HepG2 (cell line): ENCODE results near the gene MDH1. TPM values are rescaled to one million over a fixed set of nuclear protein-coding genes. Genes with fewer than 3 reads are reported as not detected.
A peak's percentile ranks its signal among the peaks of the same experiment; 100 is the strongest.

ENCODE experiments used
- ATAC-seq: fragments of 200-7000 bp; cut with Tn5 transposase; 3 replicates; pipeline ENCODE4 v1.9.1; 2020; ENCODE audit warnings: mild to moderate bottlenecking, moderate library complexity
- BruUV-seq: library from RNA; stranded (reverse); fragments of 400-500 nt; replicated peaks from 2 replicates; lab custom pipeline; 2021; lab: Mats Ljungman, UMichigan
- CTCF ChIA-PET: fragments of 300-600 bp; formaldehyde crosslinking; extraction: SDS; loops from one replicate; lab custom pipeline; 2021; ENCODE audit warnings: low total read pairs, inconsistent platforms, low intra/inter-chr PET ratio; lab: Yijun Ruan, JAX
- POLR2A ChIA-PET: fragments of 350-600 bp; sonication (Branson Sonifier 250); formaldehyde crosslinking; loops from one replicate; lab custom pipeline; 2020; ENCODE audit warnings: antibody characterized with exemption, inconsistent platforms; lab: Yijun Ruan, JAX
- DNase-seq: peaks from one replicate; pipeline ENCODE4 v3.0.0-alpha.2; 2015; ENCODE audit warnings: low spot score
- FAIRE-seq: peaks from 3 replicates; lab custom pipeline; 2011; peaks lifted over from hg19 to GRCh38; lab: Jason Lieb, UNC
- H2AFZ ChIP-seq: one replicate; pipeline ENCODE4 v1.6.1; 2011; ENCODE audit warnings: low read length, inconsistent platforms
- H3K27ac ChIP-seq: fragments of 300-600 bp; 3 replicates; pipeline ENCODE4 v1.8.0; 2011; ENCODE audit warnings: mixed run types, mild to moderate bottlenecking, mixed read lengths, low read length, inconsistent platforms; ENCODE audit not compliant: insufficient read depth; ENCODE audit errors: extremely low read length
- H3K27me3 ChIP-seq, 2 experiments: fragments of 200-600 bp in 1 of 2; 2 replicates in 1 of 2; 3 replicates in 1 of 2; pipeline versions ENCODE4 v1.6.0 to v1.8.0; 2011; ENCODE audit warnings: low read length in 2 of 2, mild to moderate bottlenecking in 2 of 2, moderate library complexity in 2 of 2, inconsistent platforms in 1 of 2; ENCODE audit not compliant: insufficient read depth in 2 of 2, control insufficient read depth in 1 of 2
- H3K36me3 ChIP-seq, 2 experiments: fragments of 200-600 bp in 1 of 2; replicated peaks in 1 of 2; 2 replicates in 1 of 2; 3 replicates in 1 of 2; pipeline versions ENCODE4 v1.5.1 to v1.8.0; 2011; ENCODE audit warnings: low read length in 2 of 2, inconsistent platforms in 1 of 2; ENCODE audit not compliant: insufficient read depth in 2 of 2, control insufficient read depth in 1 of 2
- H3K4me1 ChIP-seq: 2 replicates; pipeline ENCODE4 v1.5.1; 2012; ENCODE audit warnings: low read length, inconsistent platforms; ENCODE audit not compliant: insufficient read depth
- H3K4me2 ChIP-seq: 2 replicates; pipeline ENCODE4 v1.6.0; 2011; ENCODE audit warnings: low read depth, low read length, inconsistent platforms
- H3K4me3 ChIP-seq, 3 experiments: fragments of 200-600 bp in 1 of 3; sonication (generic), shearing (Covaris generic) in 1 of 3; replicated peaks in 1 of 3; 2 replicates each; pipeline ENCODE4 v1.5.1; 2011 to 2016; ENCODE audit warnings: low read length in 3 of 3, inconsistent platforms in 2 of 3, low read depth in 2 of 3, mild to moderate bottlenecking in 2 of 3, control low read depth in 1 of 3, mixed read lengths in 1 of 3; ENCODE audit not compliant: insufficient read depth in 1 of 3
- H3K79me2 ChIP-seq: one replicate; pipeline ENCODE4 v1.6.1; 2011; ENCODE audit warnings: low read length, inconsistent platforms; ENCODE audit not compliant: insufficient read depth
- H3K9ac ChIP-seq: 2 replicates; pipeline ENCODE4 v1.6.0; 2011; ENCODE audit warnings: mild to moderate bottlenecking, low read depth, low read length, inconsistent platforms; ENCODE audit not compliant: insufficient read depth
- H3K9me3 ChIP-seq: 2 replicates; pipeline ENCODE4 v1.5.1; 2012; ENCODE audit warnings: mild to moderate bottlenecking, low read length
- H4K20me1 ChIP-seq: 2 replicates; pipeline ENCODE4 v1.6.0; 2011; ENCODE audit warnings: inconsistent platforms, mild to moderate bottlenecking, low read length, moderate library complexity; ENCODE audit not compliant: insufficient read depth
- ARID2 ChIP-seq: sonication (generic); formaldehyde crosslinking; IDR thresholded peaks from 2 replicates; pipeline ENCODE4 v1.8.1; 2022; ENCODE audit warnings: mild to moderate bottlenecking, missing genetic modification reagents, borderline replicate concordance
- FOSL1 ChIP-seq: sonication (generic); formaldehyde crosslinking; IDR thresholded peaks from 2 replicates; pipeline ENCODE4 v1.9.0; 2021; ENCODE audit warnings: missing genetic modification reagents, borderline replicate concordance
- HNRNPH1 ChIP-seq: fragments of 200-400 bp; formaldehyde crosslinking; optimal IDR thresholded peaks from 2 replicates; pipeline ENCODE3; 2017; ENCODE audit warnings: mild to moderate bottlenecking, low read depth, low read length
- MAX ChIP-seq: IDR thresholded peaks from 2 replicates; pipeline ENCODE4 v1.6.1; 2012; ENCODE audit warnings: inconsistent platforms
- MIXL1 ChIP-seq: IDR thresholded peaks from 2 replicates; pipeline ENCODE4 v1.6.1; 2016
- MXD4 ChIP-seq: IDR thresholded peaks from 2 replicates; pipeline ENCODE4 v1.6.1; 2016; ENCODE audit warnings: mild to moderate bottlenecking, missing biosample characterization, missing genetic modification reagents
- PRMT3 ChIP-seq: sonication (generic); formaldehyde crosslinking; IDR thresholded peaks from 2 replicates; pipeline ENCODE4 v1.8.1; 2022; ENCODE audit warnings: low read depth, mild to moderate bottlenecking, moderate library complexity, missing genetic modification reagents, borderline replicate concordance
- RBFOX2 ChIP-seq: fragments of 200-400 bp; formaldehyde crosslinking; IDR thresholded peaks from 2 replicates; pipeline ENCODE4 v1.6.1; 2017; ENCODE audit warnings: low read depth, mild to moderate bottlenecking, low read length
- SP140L ChIP-seq: sonication (generic); formaldehyde crosslinking; IDR thresholded peaks from 2 replicates; pipeline ENCODE4 v1.4.0; 2020; ENCODE audit warnings: missing genetic modification reagents, borderline replicate concordance
- ZBTB43 ChIP-seq: sonication (generic); formaldehyde crosslinking; conservative IDR thresholded peaks from 2 replicates; pipeline ENCODE4 v1.4.0; 2020; ENCODE audit warnings: missing genetic modification reagents
- ZNF317 ChIP-seq: sonication (generic); formaldehyde crosslinking; IDR thresholded peaks from 2 replicates; pipeline ENCODE4 v1.5.0; 2020; ENCODE audit warnings: mild to moderate bottlenecking, missing genetic modification reagents
- ZNF44 ChIP-seq: sonication (generic); formaldehyde crosslinking; IDR thresholded peaks from 2 replicates; pipeline ENCODE4 v1.5.1; 2020; ENCODE audit warnings: mild to moderate bottlenecking, missing genetic modification reagents
- ZNF484 ChIP-seq: sonication (generic); formaldehyde crosslinking; IDR thresholded peaks from 2 replicates; pipeline ENCODE4 v1.5.1; 2020; ENCODE audit warnings: mild to moderate bottlenecking, low read depth, missing genetic modification reagents, borderline replicate concordance
- ZNF746 ChIP-seq: sonication (generic); formaldehyde crosslinking; IDR thresholded peaks from 2 replicates; pipeline ENCODE4 v1.8.0; 2022; ENCODE audit warnings: mild to moderate bottlenecking, missing genetic modification reagents
- ZNF883 ChIP-seq: sonication (generic); formaldehyde crosslinking; IDR thresholded peaks from 2 replicates; pipeline ENCODE4 v1.5.1; 2020; ENCODE audit warnings: mild to moderate bottlenecking, missing genetic modification reagents; ENCODE audit errors: not compliant biosample characterization
- WGBS: methylation state at CpG from one replicate; pipeline ENCODE4 v1.1.6; 2017; ENCODE audit warnings: low lambda C conversion rate; 5-methylcytosine and 5-hydroxymethylcytosine counted together
- in situ Hi-C: cut with HindIII; loops from 2 replicates; pipeline ENCODE4 v1.10.0; 2017; ENCODE audit warnings: low pct_unique_long_range_greater_than_20kb; ENCODE audit not compliant: extremely low pct_ligation_motif_present
- intact Hi-C: fragments of 100-400 bp; cut with micrococcal nuclease; formaldehyde crosslinking; loops from one replicate; pipeline ENCODE4 v1.10.0; 2022; ENCODE audit not compliant: unreplicated experiment
- polyA plus RNA-seq, 8 experiments: library from polyadenylated mRNA; depleted of rRNA in 3 of 8; stranded (reverse) in 7 of 8; unstranded in 1 of 8; fragments of >200 nt; fragmentation: Illumina TruSeq in 4 of 8; extraction: Trizol in 4 of 8; gene quantifications; 2 replicates each; pipeline versions ENCODE4 v1.2.1 to v1.2.3, GENCODE V29; 2011 to 2016; ENCODE audit warnings: low read depth in 4 of 8, missing spikeins in 1 of 8, mixed read lengths in 1 of 8; ENCODE audit not compliant: insufficient read depth in 1 of 8
- total RNA-seq, 5 experiments: library from RNA; depleted of rRNA; stranded (reverse); fragments of >200 nt; fragmentation: Illumina TruSeq; extraction: Trizol; gene quantifications; 2 replicates each; pipeline ENCODE4 v1.2.3, GENCODE V29; 2016; ENCODE audit warnings: low read depth in 1 of 5
- TF ChIP-seq, protein P1 (sequence below): sonication (generic); formaldehyde crosslinking; IDR thresholded peaks from 2 replicates; pipeline ENCODE4 v1.4.0; 2020; ENCODE audit warnings: low read depth, mild to moderate bottlenecking, missing genetic modification reagents
- TF ChIP-seq, protein P2 (sequence below): sonication (generic); formaldehyde crosslinking; conservative IDR thresholded peaks from 2 replicates; pipeline ENCODE4 v1.4.0; 2020; ENCODE audit warnings: missing genetic modification reagents

The MDH1 gene
- total and polyA plus RNA-seq, 2 of the 13 experiments (the other 11 are each of a cell fraction or from before 2014, with no cell fraction given), result 293 to 415 TPM

DNA sequence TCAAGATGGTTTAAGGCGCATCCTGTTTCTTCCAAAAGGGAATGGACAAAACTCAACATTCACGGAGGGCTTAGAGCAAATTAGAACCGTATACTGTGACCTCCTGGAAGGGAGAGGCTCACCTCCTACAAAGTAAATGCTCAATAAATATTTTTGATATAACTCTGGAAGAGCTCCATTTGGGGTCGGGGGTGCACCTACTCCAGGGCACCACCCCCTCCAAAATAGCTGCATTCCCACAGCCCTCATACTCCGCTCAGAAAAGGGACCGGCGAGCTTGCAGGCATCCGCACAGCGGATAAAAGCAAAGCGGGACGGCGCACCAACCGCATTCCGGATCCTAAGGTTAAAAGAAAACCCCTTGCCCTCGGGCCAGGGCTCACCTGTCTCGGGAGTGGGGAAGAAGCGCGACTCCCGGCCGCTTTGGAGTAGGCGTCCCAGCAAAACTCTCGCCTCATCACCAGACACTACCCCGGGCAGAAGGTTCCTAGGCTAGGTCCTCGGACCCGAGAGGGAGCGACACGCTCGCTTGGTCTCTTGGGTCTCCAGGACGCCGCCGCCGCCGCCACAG lies 864 bp upstream of the MDH1 start (continued):
- TF ChIP-seq, protein P1, sequence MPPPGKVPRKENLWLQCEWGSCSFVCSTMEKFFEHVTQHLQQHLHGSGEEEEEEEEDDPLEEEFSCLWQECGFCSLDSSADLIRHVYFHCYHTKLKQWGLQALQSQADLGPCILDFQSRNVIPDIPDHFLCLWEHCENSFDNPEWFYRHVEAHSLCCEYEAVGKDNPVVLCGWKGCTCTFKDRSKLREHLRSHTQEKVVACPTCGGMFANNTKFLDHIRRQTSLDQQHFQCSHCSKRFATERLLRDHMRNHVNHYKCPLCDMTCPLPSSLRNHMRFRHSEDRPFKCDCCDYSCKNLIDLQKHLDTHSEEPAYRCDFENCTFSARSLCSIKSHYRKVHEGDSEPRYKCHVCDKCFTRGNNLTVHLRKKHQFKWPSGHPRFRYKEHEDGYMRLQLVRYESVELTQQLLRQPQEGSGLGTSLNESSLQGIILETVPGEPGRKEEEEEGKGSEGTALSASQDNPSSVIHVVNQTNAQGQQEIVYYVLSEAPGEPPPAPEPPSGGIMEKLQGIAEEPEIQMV (CRISPR knock-in tag), result peak; percentile 93; the same call in 1 of the 2 replicates
- peak; percentile 26 for TF ChIP-seq HNRNPH1
- TF ChIP-seq RBFOX2, result peak; percentile 10; the same call in 1 of the 2 replicates
- no peak for TF ChIP-seq PRMT3 (CRISPR knock-in tag)
- no peak; the same call in 1 of the 2 replicates for TF ChIP-seq ZBTB43
- no peak for TF ChIP-seq FOSL1 (CRISPR knock-in tag)

DNA sequence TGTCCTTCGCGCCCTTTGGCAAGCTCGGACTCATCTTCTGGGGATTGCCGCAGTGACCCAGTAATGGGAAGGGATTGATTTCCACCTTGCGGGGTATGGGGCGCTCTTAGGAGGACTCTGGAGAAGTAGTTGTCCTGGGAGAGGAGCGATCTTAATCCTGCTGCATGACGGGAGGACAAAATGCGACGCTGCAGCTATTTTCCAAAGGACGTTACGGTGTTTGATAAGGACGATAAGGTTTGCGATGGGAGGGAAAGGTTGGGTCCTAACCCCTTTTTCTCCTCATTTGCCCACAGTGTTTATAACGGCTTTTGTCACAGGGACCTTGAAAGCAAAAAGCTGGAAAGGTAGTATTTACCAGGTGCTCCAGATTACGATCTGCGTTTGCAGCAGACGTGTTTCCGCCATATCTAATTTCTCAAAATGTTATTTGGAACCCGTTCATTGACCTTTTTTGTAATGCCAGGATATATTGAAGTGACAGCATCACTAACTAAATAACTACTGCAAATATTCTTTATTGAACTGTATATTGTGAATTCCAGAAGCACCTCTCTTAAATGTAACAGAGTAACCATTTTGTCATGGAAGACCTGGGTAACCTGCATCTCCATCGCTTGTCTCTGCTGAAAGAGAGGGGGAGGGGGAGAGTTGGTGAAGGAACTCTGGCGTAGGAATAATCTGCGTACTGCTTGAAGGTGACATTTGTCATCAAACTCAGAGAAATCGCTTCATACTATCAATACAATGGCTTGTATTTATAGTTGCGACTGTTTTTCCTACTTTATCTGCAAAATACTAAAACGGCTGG lies 590 bp downstream of the MDH1 start:
- peak overlapping the region; percentile 83 for H3K9ac ChIP-seq
- ChIA-PET CTCF (no interaction called here), POLR2A (interaction anchor here (1.6 to 2.0 kb wide), 4 partner anchors 8 to 252 kb away, joined by 4 to 19 read pairs (median 10); partner anchors contain the start of gene UGP2)
- H3K79me2 ChIP-seq, result peaks cover 55% of the 10 kb centered on the region
- ATAC-seq (peak; percentile 47), DNase-seq (peak; percentile 27), FAIRE-seq (no peak)
- H4K20me1 ChIP-seq, result peaks cover 13% of the 10 kb centered on the region
- peak overlapping the region; percentile 79 for H3K27ac ChIP-seq
- H3K4me2 ChIP-seq, result peak overlapping the region; percentile 88
- 4% methylated on average over 25 of the region's 26 CpGs for WGBS
- no peaks in the 10 kb centered on the region for H3K9me3 ChIP-seq
- peak overlapping the region; percentile 66 for H2AFZ ChIP-seq
- intact Hi-C loops (loop anchor here (2.0 kb wide), 1 partner anchor 253 kb away; no protein-coding TSS in a partner anchor), in situ Hi-C loops (no loop called here)
- H3K4me1 ChIP-seq, result peaks cover 48% of the 10 kb centered on the region
- no peaks in the 10 kb centered on the region; a peak in 1 of 5 replicates for H3K27me3 ChIP-seq
- BruUV-seq, result TSS peak; percentile 75
- H3K4me3 ChIP-seq, result peak overlapping the region; percentile 70 to 94 (median 94)
- H3K36me3 ChIP-seq, result peaks cover 0 to 6% of the 10 kb centered on the region in 2 experiments; a peak in 3 of 5 replicates
- TF ChIP-seq ZNF44 (CRISPR knock-in tag) (peak; percentile 10; the same call in 1 of the 2 replicates), MIXL1 (no peak), ZNF484 (CRISPR knock-in tag) (0 out of 2 replicates have a peak, but pooled peaks have one; percentile 57), ARID2 (peak; percentile 22; the same call in 1 of the 2 replicates), MAX (no peak), ZNF746 (CRISPR knock-in tag) (no peak), MXD4 (0 out of 2 replicates have a peak, but pooled peaks have one; percentile 7), SP140L (CRISPR knock-in tag) (0 out of 2 replicates have a peak, but pooled peaks have one; percentile 10), ZNF317 (CRISPR knock-in tag) (peak; percentile 42), ZNF883 (CRISPR knock-in tag) (no peak)
- TF ChIP-seq, protein P2, sequence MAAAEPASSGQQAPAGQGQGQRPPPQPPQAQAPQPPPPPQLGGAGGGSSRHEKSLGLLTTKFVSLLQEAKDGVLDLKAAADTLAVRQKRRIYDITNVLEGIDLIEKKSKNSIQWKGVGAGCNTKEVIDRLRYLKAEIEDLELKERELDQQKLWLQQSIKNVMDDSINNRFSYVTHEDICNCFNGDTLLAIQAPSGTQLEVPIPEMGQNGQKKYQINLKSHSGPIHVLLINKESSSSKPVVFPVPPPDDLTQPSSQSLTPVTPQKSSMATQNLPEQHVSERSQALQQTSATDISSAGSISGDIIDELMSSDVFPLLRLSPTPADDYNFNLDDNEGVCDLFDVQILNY, result peak; percentile 2; the same call in 1 of the 2 replicates
